ENCODE measurements around the gene C4orf50.

Gene C4orf50

GRCh38 chr4:6018331-6018730 lies at the start of gene C4orf50:
Gene C4orf50 (minus strand): TSS chr4:6018431.
- no peak within 1 kb of the TSS for H3K9ac ChIP-seq (ENCODE audit: low read depth, low read length)
- H3K4me3 ChIP-seq (ENCODE audit: low read depth, low read length): no peak within 1 kb of the TSS
- H3K9me3 ChIP-seq (ENCODE audit: control insufficient read depth, insufficient read depth, low read length): no peaks in the 10 kb centered on the region
- no peaks in the 10 kb centered on the region for H3K36me3 ChIP-seq (ENCODE audit: control insufficient read depth, insufficient read depth, low read length)
- H3K4me1 ChIP-seq (ENCODE audit: control insufficient read depth, insufficient read depth, low read length): no peaks in the 10 kb centered on the region
- H3K27me3 ChIP-seq (ENCODE audit: control insufficient read depth, insufficient read depth, low read length): no peaks in the 10 kb centered on the region

- Histone ChIP-seq H3K9ac (ENCODE audit: low read depth, low read length) (no peak overlapping the region), H3K27me3 (ENCODE audit: control insufficient read depth, insufficient read depth, low read length) (no peaks in the 10 kb centered on the region), H3K4me1 (ENCODE audit: control insufficient read depth, insufficient read depth, low read length) (no peaks in the 10 kb centered on the region), H3K4me3 (ENCODE audit: low read depth, low read length) (no peak overlapping the region), H3K36me3 (ENCODE audit: control insufficient read depth, insufficient read depth, low read length) (no peaks in the 10 kb centered on the region), H3K9me3 (ENCODE audit: control insufficient read depth, insufficient read depth, low read length) (no peaks in the 10 kb centered on the region)
These were observed 47.8 kb upstream of the C4orf50 start for GRCh38 chr4:6065934-6066590.

- no peaks in the 10 kb centered on the region for H3K27me3 ChIP-seq (ENCODE audit: control insufficient read depth, insufficient read depth, low read length)
- H3K9ac ChIP-seq (ENCODE audit: low read depth, low read length): no peak overlapping the region
- H3K36me3 ChIP-seq (ENCODE audit: control insufficient read depth, insufficient read depth, low read length): no peaks in the 10 kb centered on the region
- H3K4me1 ChIP-seq (ENCODE audit: control insufficient read depth, insufficient read depth, low read length): no peaks in the 10 kb centered on the region
- peaks cover 4% of the 10 kb centered on the region for H3K9me3 ChIP-seq (ENCODE audit: control insufficient read depth, insufficient read depth, low read length)
- H3K4me3 ChIP-seq (ENCODE audit: low read depth, low read length): no peak overlapping the region
These were observed 46.9 kb upstream of the C4orf50 start for GRCh38 chr4:6065166-6065565.

GRCh38 chr4:6064383-6064782 lies 46.2 kb upstream of the C4orf50 start:
- H3K9me3 ChIP-seq (ENCODE audit: control insufficient read depth, insufficient read depth, low read length): peaks cover 12% of the 10 kb centered on the region
- H3K27me3 ChIP-seq (ENCODE audit: control insufficient read depth, insufficient read depth, low read length): no peaks in the 10 kb centered on the region
- H3K4me1 ChIP-seq (ENCODE audit: control insufficient read depth, insufficient read depth, low read length): no peaks in the 10 kb centered on the region
- no peak overlapping the region for H3K9ac ChIP-seq (ENCODE audit: low read depth, low read length)
- H3K4me3 ChIP-seq (ENCODE audit: low read depth, low read length): no peak overlapping the region
- H3K36me3 ChIP-seq (ENCODE audit: control insufficient read depth, insufficient read depth, low read length): no peaks in the 10 kb centered on the region

- Histone ChIP-seq H3K27me3 (ENCODE audit: control insufficient read depth, insufficient read depth, low read length) (no peaks in the 10 kb centered on the region), H3K36me3 (ENCODE audit: control insufficient read depth, insufficient read depth, low read length) (peaks cover 3% of the 10 kb centered on the region), H3K9ac (ENCODE audit: low read depth, low read length) (no peak overlapping the region), H3K4me1 (ENCODE audit: control insufficient read depth, insufficient read depth, low read length) (no peaks in the 10 kb centered on the region), H3K4me3 (ENCODE audit: low read depth, low read length) (no peak overlapping the region), H3K9me3 (ENCODE audit: control insufficient read depth, insufficient read depth, low read length) (peaks cover 19% of the 10 kb centered on the region)
These were observed 45.5 kb upstream of the C4orf50 start for GRCh38 chr4:6063684-6064083.

- H3K9ac ChIP-seq (ENCODE audit: low read depth, low read length): no peak overlapping the region
- H3K9me3 ChIP-seq (ENCODE audit: control insufficient read depth, insufficient read depth, low read length): peaks cover 27% of the 10 kb centered on the region
- H3K4me1 ChIP-seq (ENCODE audit: control insufficient read depth, insufficient read depth, low read length): no peaks in the 10 kb centered on the region
- no peaks in the 10 kb centered on the region for H3K27me3 ChIP-seq (ENCODE audit: control insufficient read depth, insufficient read depth, low read length)
- no peak overlapping the region for H3K4me3 ChIP-seq (ENCODE audit: low read depth, low read length)
- peaks cover 7% of the 10 kb centered on the region for H3K36me3 ChIP-seq (ENCODE audit: control insufficient read depth, insufficient read depth, low read length)
These were observed 43.9 kb upstream of the C4orf50 start for GRCh38 chr4:6062133-6062532.

- Histone ChIP-seq H3K36me3 (ENCODE audit: control insufficient read depth, insufficient read depth, low read length) (peaks cover 7% of the 10 kb centered on the region), H3K9me3 (ENCODE audit: control insufficient read depth, insufficient read depth, low read length) (peaks cover 27% of the 10 kb centered on the region), H3K27me3 (ENCODE audit: control insufficient read depth, insufficient read depth, low read length) (no peaks in the 10 kb centered on the region), H3K4me1 (ENCODE audit: control insufficient read depth, insufficient read depth, low read length) (no peaks in the 10 kb centered on the region), H3K4me3 (ENCODE audit: low read depth, low read length) (no peak overlapping the region), H3K9ac (ENCODE audit: low read depth, low read length) (no peak overlapping the region)
These were observed 41.2 kb upstream of the C4orf50 start for GRCh38 chr4:6059375-6059805.

GRCh38 chr4:6058531-6059374 lies 40.5 kb upstream of the C4orf50 start:
- Histone ChIP-seq H3K9me3 (ENCODE audit: control insufficient read depth, insufficient read depth, low read length) (peaks cover 27% of the 10 kb centered on the region), H3K4me3 (ENCODE audit: low read depth, low read length) (no peak overlapping the region), H3K36me3 (ENCODE audit: control insufficient read depth, insufficient read depth, low read length) (peaks cover 7% of the 10 kb centered on the region), H3K27me3 (ENCODE audit: control insufficient read depth, insufficient read depth, low read length) (no peaks in the 10 kb centered on the region), H3K4me1 (ENCODE audit: control insufficient read depth, insufficient read depth, low read length) (no peaks in the 10 kb centered on the region), H3K9ac (ENCODE audit: low read depth, low read length) (no peak overlapping the region)

GRCh38 chr4:6056976-6057766 lies 38.9 kb upstream of the C4orf50 start:
- Histone ChIP-seq H3K9ac (ENCODE audit: low read depth, low read length) (no peak overlapping the region), H3K4me3 (ENCODE audit: low read depth, low read length) (no peak overlapping the region), H3K27me3 (ENCODE audit: control insufficient read depth, insufficient read depth, low read length) (no peaks in the 10 kb centered on the region), H3K36me3 (ENCODE audit: control insufficient read depth, insufficient read depth, low read length) (peaks cover 7% of the 10 kb centered on the region), H3K9me3 (ENCODE audit: control insufficient read depth, insufficient read depth, low read length) (peaks cover 27% of the 10 kb centered on the region), H3K4me1 (ENCODE audit: control insufficient read depth, insufficient read depth, low read length) (no peaks in the 10 kb centered on the region)

GRCh38 chr4:6055436-6055835 lies 37.2 kb upstream of the C4orf50 start:
- H3K36me3 ChIP-seq (ENCODE audit: control insufficient read depth, insufficient read depth, low read length): peaks cover 7% of the 10 kb centered on the region
- H3K9ac ChIP-seq (ENCODE audit: low read depth, low read length): no peak overlapping the region
- no peak overlapping the region for H3K4me3 ChIP-seq (ENCODE audit: low read depth, low read length)
- H3K27me3 ChIP-seq (ENCODE audit: control insufficient read depth, insufficient read depth, low read length): no peaks in the 10 kb centered on the region
- H3K4me1 ChIP-seq (ENCODE audit: control insufficient read depth, insufficient read depth, low read length): no peaks in the 10 kb centered on the region
- peaks cover 26% of the 10 kb centered on the region for H3K9me3 ChIP-seq (ENCODE audit: control insufficient read depth, insufficient read depth, low read length)

- Histone ChIP-seq H3K9me3 (ENCODE audit: control insufficient read depth, insufficient read depth, low read length) (peaks cover 22% of the 10 kb centered on the region), H3K4me1 (ENCODE audit: control insufficient read depth, insufficient read depth, low read length) (no peaks in the 10 kb centered on the region), H3K36me3 (ENCODE audit: control insufficient read depth, insufficient read depth, low read length) (peaks cover 7% of the 10 kb centered on the region), H3K27me3 (ENCODE audit: control insufficient read depth, insufficient read depth, low read length) (no peaks in the 10 kb centered on the region), H3K4me3 (ENCODE audit: low read depth, low read length) (no peak overlapping the region), H3K9ac (ENCODE audit: low read depth, low read length) (no peak overlapping the region)
These were observed 36.8 kb upstream of the C4orf50 start for GRCh38 chr4:6055030-6055429.
